Transverse colon (tissue), 4 donors: ENCODE data around the gene TMEM150B.

Source experiments
- EP300 ChIP-seq: sonication (generic); formaldehyde crosslinking; IDR thresholded peaks from one replicate; pipeline ENCODE4 v1.6.1; 2017; ENCODE audit warnings: antibody characterized with exemption, low read depth
- POLR2A ChIP-seq: fragments of 450-650 bp; IDR thresholded peaks from one replicate; pipeline ENCODE4 v1.6.1; 2016; ENCODE audit warnings: antibody characterized with exemption, mild to moderate bottlenecking, moderate library complexity
- POLR2AphosphoS5 ChIP-seq, 3 donors: sonication (generic); formaldehyde crosslinking; IDR thresholded peaks; one replicate each; pipeline ENCODE4 v1.6.1; 2016; ENCODE audit warnings: antibody characterized with exemption in 3 of 3
- TF ChIP-seq, protein P1 (sequence below), 5 experiments: fragments of 200-600 bp in 3 of 5; fragments of 450-650 bp in 2 of 5; sonication (generic) in 3 of 5; IDR thresholded peaks; 1 replicate in 2 of 5; 2 replicates in 3 of 5; pipeline ENCODE4 v1.5.1; 2016 to 2017; ENCODE audit warnings: antibody characterized with exemption in 5 of 5, inconsistent platforms in 3 of 5, mild to moderate bottlenecking in 2 of 5, moderate library complexity in 1 of 5

DNA sequence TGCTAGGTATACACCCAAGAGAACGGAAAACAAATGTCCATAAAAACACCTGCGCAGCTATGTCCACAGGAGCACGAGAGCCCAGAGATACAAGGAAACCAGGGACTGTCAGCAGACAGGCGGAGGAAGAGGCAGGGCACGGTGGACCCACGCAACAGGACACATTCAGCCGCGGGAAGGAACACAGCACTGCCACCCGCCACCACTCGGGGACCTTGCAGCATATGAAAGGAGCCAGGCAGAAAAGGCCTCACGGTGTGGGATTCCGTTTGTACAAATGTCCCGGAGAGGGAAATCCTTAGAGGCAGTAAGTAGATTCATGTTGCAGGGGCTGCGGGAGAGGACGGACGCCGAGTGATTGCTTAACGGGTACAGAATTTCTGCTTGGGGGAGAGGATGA, 53.0 kb downstream of the TMEM150B start:
- TF ChIP-seq, protein P1, sequence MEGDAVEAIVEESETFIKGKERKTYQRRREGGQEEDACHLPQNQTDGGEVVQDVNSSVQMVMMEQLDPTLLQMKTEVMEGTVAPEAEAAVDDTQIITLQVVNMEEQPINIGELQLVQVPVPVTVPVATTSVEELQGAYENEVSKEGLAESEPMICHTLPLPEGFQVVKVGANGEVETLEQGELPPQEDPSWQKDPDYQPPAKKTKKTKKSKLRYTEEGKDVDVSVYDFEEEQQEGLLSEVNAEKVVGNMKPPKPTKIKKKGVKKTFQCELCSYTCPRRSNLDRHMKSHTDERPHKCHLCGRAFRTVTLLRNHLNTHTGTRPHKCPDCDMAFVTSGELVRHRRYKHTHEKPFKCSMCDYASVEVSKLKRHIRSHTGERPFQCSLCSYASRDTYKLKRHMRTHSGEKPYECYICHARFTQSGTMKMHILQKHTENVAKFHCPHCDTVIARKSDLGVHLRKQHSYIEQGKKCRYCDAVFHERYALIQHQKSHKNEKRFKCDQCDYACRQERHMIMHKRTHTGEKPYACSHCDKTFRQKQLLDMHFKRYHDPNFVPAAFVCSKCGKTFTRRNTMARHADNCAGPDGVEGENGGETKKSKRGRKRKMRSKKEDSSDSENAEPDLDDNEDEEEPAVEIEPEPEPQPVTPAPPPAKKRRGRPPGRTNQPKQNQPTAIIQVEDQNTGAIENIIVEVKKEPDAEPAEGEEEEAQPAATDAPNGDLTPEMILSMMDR (IDR thresholded peaks at IDR 0.05): no peak
- TF ChIP-seq POLR2A: no peak
- TF ChIP-seq EP300: no peak
- no peak for TF ChIP-seq POLR2AphosphoS5 (IDR thresholded peaks at IDR 0.05)
